ENCODE results near the gene G3BP1.
"Not testable (repeated sequence)": the region's sequence is repeated elsewhere in the genome, so short reads cannot be mapped to it uniquely, and the experiment has no call there.

Gene G3BP1

GRCh38 chr5:151771259-151772028, at the start of gene G3BP1:
Gene G3BP1, plus strand, starts transcription at chr5:151771954. Its CDS starts 14,667 bp downstream, at chr5:151786621.
- DNase-seq, result peak; percentile 87 to 100

GRCh38 chr5:151722546-151722945, 49.2 kb upstream of the G3BP1 start:
- no peak for DNase-seq

GRCh38 chr5:151724360-151724759, 47.4 kb upstream of the G3BP1 start:
- DNase-seq, result no peak

- not testable (repeated sequence) for DNase-seq
Observed at GRCh38 chr5:151729597-151729996, 42.2 kb upstream of the G3BP1 start.

- no peak for DNase-seq
Observed at GRCh38 chr5:151730381-151730780, 41.4 kb upstream of the G3BP1 start.

GRCh38 chr5:151733358-151734063, 38.2 kb upstream of the G3BP1 start:
- no peak for DNase-seq

GRCh38 chr5:151734064-151734408, 37.7 kb upstream of the G3BP1 start:
- DNase-seq, result no peak

- DNase-seq, result no peak
Observed at GRCh38 chr5:151735646-151736045, 36.1 kb upstream of the G3BP1 start.

- DNase-seq, result no peak
Observed at GRCh38 chr5:151737431-151737830, 34.3 kb upstream of the G3BP1 start.

- DNase-seq, result no peak
Observed at GRCh38 chr5:151738125-151738848, 33.5 kb upstream of the G3BP1 start.

GRCh38 chr5:151739395-151739794, 32.4 kb upstream of the G3BP1 start:
- DNase-seq, result no peak

GRCh38 chr5:151739939-151740335, 31.8 kb upstream of the G3BP1 start:
- DNase-seq, result no peak

- DNase-seq, result peak in 1 of 2 donors; percentile 41
Observed at GRCh38 chr5:151740336-151740942, 31.3 kb upstream of the G3BP1 start.

- DNase-seq, result no peak
Observed at GRCh38 chr5:151740958-151741373, 30.8 kb upstream of the G3BP1 start.

GRCh38 chr5:151741678-151742423, 29.9 kb upstream of the G3BP1 start:
- DNase-seq, result no peak

- DNase-seq, result no peak
Observed at GRCh38 chr5:151742870-151743294, 28.9 kb upstream of the G3BP1 start.

- no peak for DNase-seq
Observed at GRCh38 chr5:151743530-151743929, 28.2 kb upstream of the G3BP1 start.

- DNase-seq, result peak; percentile 22 to 50
Observed at GRCh38 chr5:151745071-151745705, 26.6 kb upstream of the G3BP1 start.

GRCh38 chr5:151750121-151750520, 21.6 kb upstream of the G3BP1 start:
- DNase-seq, result no peak

- DNase-seq, result no peak
Observed at GRCh38 chr5:151751091-151751490, 20.7 kb upstream of the G3BP1 start.

- DNase-seq, result no peak
Observed at GRCh38 chr5:151751593-151751992, 20.2 kb upstream of the G3BP1 start.

- DNase-seq, result no peak
Observed at GRCh38 chr5:151755383-151755782, 16.4 kb upstream of the G3BP1 start.
